ENCODE results near the gene ZNF420. TPM values are rescaled to one million over a fixed set of nuclear protein-coding genes. Genes with fewer than 3 reads are reported as not detected.
"Not testable (repeated sequence)": the region's sequence is repeated elsewhere in the genome, so short reads cannot be mapped to it uniquely, and the experiment has no call there.

The ZNF420 gene
- total RNA-seq: 10 to 100 TPM in 1 of 3 donors, 1 to 10 TPM in 2; 2.3 to 14.5 (median 6.9) TPM
- long read RNA-seq, donor 1, transcript ZNF420-202 (5 exons, 3,535 nt): major isoform, 8 of 15 reads
- long read RNA-seq, donor 1, partial matches to known transcripts: 0 of 15 reads
- long read RNA-seq, donor 1, other reads (novel, unspliced or antisense): 7 of 15 reads
- long read RNA-seq, donor 2: 0 reads

DNA sequence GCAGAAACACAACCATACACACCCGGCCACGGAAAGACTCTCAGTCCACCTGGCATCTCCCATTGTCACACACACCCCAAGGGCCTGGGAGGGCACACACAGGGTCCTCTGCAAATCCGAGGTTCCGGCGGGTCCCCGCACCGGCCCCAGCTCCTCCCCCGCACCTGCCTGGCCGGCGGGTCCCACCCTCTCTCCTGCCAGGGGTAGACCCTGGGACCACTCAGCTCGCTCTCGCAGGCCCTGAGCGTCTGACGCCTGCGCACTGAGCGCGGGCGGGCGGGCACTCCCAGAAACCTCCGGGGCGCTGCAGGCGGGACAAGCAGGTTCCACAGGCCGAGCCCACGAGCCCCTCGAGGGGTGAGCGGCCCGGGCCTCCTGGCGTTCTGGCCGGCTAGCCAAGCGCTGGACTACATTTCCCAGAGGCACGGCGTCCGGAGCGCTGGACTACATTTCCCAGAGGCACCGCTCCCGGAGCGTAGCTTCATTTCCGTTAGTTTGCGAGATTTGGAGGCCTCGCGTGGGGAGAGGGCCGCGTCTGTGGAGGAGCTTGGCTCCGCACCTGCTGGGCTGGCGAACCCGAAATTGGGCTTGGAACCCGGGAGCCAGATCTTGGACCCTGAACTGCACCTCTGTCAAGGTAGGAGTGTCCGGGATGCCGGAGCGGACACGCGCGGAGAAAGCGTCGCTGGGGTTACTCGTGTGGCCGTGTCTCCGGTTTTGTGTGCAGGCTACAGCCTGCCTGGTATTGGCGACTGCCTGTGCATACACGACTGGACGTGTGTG lies at the start of gene ZNF420:
Gene ZNF420 (plus strand): TSS at position 500 of the 783 bp plus-strand sequence. CDS start 10,686 bp downstream, outside the sequence.
- H3K9me3 ChIP-seq: peaks cover 20% of the 10 kb centered on the region
- peak; percentile 99 for ATAC-seq
- no peaks in the 10 kb centered on the region for H3K36me3 ChIP-seq (ENCODE audit: low read depth)
- intact Hi-C loops (cut with DNase I, micrococcal nuclease): no loop called here
- TF ChIP-seq, protein P1, sequence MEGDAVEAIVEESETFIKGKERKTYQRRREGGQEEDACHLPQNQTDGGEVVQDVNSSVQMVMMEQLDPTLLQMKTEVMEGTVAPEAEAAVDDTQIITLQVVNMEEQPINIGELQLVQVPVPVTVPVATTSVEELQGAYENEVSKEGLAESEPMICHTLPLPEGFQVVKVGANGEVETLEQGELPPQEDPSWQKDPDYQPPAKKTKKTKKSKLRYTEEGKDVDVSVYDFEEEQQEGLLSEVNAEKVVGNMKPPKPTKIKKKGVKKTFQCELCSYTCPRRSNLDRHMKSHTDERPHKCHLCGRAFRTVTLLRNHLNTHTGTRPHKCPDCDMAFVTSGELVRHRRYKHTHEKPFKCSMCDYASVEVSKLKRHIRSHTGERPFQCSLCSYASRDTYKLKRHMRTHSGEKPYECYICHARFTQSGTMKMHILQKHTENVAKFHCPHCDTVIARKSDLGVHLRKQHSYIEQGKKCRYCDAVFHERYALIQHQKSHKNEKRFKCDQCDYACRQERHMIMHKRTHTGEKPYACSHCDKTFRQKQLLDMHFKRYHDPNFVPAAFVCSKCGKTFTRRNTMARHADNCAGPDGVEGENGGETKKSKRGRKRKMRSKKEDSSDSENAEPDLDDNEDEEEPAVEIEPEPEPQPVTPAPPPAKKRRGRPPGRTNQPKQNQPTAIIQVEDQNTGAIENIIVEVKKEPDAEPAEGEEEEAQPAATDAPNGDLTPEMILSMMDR (IDR thresholded peaks at IDR 0.05): no peak
- DNase-seq: peak; percentile 94 to 96 (median 95)
- peaks cover 6% of the 10 kb centered on the region for H3K4me1 ChIP-seq (ENCODE audit: low read depth)
- H3K4me3 ChIP-seq: peak within 1 kb of the TSS; percentile 65

DNA sequence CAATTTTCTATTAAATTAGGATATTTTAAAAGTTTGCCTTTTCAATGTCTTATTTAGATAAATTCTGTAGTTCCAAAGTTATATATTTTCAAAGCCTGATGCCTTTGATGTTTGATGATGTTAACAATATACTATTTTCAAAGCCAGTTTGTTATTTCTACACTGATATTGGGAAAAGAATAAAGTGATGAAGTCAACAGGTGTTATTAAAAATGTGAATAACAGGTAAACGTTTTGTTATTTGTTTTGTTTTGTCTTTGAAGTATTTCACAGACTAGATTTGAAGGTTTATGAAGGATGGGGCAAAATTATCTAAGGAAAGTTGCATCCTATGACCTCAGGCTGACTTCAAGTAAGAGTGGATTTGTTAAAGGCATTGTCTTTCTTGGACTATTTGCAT lies 33.1 kb upstream of the ZNF420 start:
- ATAC-seq (no peak), DNase-seq (no peak)
- intact Hi-C loops (cut with DNase I, micrococcal nuclease): no loop called here
- no peak overlapping the region for H3K4me3 ChIP-seq
- no peaks in the 10 kb centered on the region for H3K4me1 ChIP-seq (ENCODE audit: low read depth)
- peaks cover 62% of the 10 kb centered on the region for H3K9me3 ChIP-seq
- H3K36me3 ChIP-seq (ENCODE audit: low read depth): no peaks in the 10 kb centered on the region
- TF ChIP-seq, protein P1 (IDR thresholded peaks at IDR 0.05): no peak

DNA sequence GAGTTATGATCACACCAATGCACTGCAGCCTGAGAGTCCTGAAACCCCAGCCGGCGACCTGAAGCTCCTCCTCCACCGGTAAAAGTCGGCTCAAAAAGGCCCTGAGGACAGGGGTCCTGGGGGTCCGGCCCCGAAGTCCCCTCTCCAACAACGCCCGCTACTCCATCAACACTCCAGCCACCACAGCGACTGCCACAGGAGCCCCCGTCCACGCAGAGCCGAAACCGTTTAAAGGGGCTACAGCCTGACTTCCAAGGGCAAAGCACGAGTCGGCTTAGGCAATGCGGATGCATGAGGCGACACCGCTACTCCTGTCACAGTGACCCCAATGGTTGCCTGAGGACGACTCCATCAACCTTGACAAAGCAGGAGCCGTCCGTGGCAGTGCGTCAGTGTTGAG lies 22.9 kb upstream of the ZNF420 start:
- Histone ChIP-seq H3K4me3 (no peak overlapping the region), H3K36me3 (ENCODE audit: low read depth) (no peaks in the 10 kb centered on the region), H3K9me3 (peaks cover 78% of the 10 kb centered on the region), H3K4me1 (ENCODE audit: low read depth) (no peaks in the 10 kb centered on the region)
- DNase-seq (no peak), ATAC-seq (no peak)
- TF ChIP-seq, protein P1 (IDR thresholded peaks at IDR 0.05): no peak
- intact Hi-C loops (cut with DNase I, micrococcal nuclease): no loop called here

DNA sequence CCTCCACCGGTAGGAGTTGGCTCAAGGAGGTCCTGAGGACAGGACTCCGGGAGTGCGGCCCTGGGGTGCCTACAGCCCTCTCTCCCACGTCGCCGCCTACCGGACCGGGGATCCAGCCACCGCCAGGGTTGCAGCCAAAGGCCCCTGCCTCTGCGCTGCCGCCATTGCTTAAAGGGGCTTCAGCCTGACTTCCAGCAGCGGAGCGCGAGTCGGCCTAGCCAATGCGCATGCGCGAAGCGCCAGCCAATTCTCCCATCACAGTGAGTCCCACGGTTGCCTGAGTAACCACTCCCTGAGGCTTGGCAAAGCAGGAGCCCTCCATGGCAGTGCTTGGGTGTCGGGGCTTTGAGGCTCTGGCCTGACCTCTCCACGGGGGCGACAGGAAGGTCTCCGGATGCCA lies 21.5 kb upstream of the ZNF420 start:
- Histone ChIP-seq H3K4me3 (no peak overlapping the region), H3K36me3 (ENCODE audit: low read depth) (no peaks in the 10 kb centered on the region), H3K4me1 (ENCODE audit: low read depth) (no peaks in the 10 kb centered on the region), H3K9me3 (peaks cover 81% of the 10 kb centered on the region)
- ATAC-seq (no peak), DNase-seq (no peak)
- TF ChIP-seq, protein P1 (IDR thresholded peaks at IDR 0.05): no peak
- intact Hi-C loops (cut with DNase I, micrococcal nuclease): no loop called here

DNA sequence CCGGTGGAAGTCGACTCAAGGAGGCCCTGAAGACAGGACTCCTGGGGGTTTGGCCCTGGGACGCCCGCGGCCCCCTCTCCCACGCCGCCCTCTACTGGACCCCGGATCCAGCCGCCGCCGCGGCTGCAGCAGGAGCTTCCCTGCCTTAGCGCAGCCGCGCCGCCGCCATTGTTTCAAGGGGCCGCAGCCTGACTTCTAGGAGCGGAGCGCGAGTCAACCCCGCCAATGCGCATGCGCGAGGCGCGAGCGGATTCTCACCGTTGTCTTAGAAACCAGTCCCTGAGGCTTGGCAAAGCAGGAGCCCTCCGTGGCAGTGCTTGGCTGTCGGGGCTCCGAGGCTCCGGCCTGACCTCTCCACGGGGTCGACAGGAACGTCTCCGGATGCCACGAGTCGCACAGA lies 19.1 kb upstream of the ZNF420 start:
- intact Hi-C loops (cut with DNase I, micrococcal nuclease): no loop called here
- Histone ChIP-seq H3K4me3 (no peak overlapping the region), H3K36me3 (ENCODE audit: low read depth) (no peaks in the 10 kb centered on the region), H3K9me3 (peaks cover 87% of the 10 kb centered on the region), H3K4me1 (ENCODE audit: low read depth) (no peaks in the 10 kb centered on the region)
- no peak for DNase-seq
- ATAC-seq: no peak
- TF ChIP-seq, protein P1 (IDR thresholded peaks at IDR 0.05): no peak

DNA sequence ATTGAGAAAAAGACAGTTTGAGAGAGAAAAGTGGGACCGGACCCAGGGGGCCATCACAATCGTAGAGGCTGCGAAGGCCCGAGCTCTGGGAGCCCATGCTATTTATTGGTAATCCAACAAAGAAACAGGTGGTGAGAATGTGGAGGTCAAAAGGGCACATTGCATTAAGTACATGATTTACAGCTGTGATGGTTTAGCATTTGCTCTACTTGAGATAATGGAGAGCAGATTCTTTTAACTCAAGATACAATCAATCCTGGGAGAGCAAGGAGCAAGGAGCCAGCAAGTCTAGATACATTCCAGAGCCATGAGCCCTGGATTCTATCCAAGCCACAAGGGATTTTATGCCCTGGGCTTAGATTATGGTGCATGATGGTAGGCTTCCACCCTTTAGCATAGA lies 13.3 kb upstream of the ZNF420 start:
- DNase-seq; H3K4me1 ChIP-seq (ENCODE audit: low read depth); H3K4me3 ChIP-seq; intact Hi-C loops (cut with DNase I, micrococcal nuclease); ATAC-seq; H3K36me3 ChIP-seq (ENCODE audit: low read depth): not testable (repeated sequence)
- H3K9me3 ChIP-seq: peaks cover 65% of the 10 kb centered on the region

All from mucosa of descending colon (tissue), 3 donors.